A673 (cell line): ENCODE measurements around the gene SCGB3A2. TPM values are rescaled to one million over a fixed set of nuclear protein-coding genes. Genes with fewer than 3 reads are reported as not detected.

Experiments
- BruUV-seq: library from RNA; stranded (reverse); fragments of 400-500 nt; replicated peaks from 2 replicates; lab custom pipeline; 2021; lab: Mats Ljungman, UMichigan
- CTCF ChIA-PET: fragments of 300-600 bp; sonication (Branson Sonifier 250); formaldehyde crosslinking; loops from one replicate; lab custom pipeline; 2022; ENCODE audit warnings: antibody characterized with exemption; lab: Charles Lee
- POLR2A ChIA-PET: fragments of 300-600 bp; sonication (Branson Sonifier 250); formaldehyde crosslinking; loops from one replicate; lab custom pipeline; 2022; ENCODE audit warnings: antibody characterized with exemption; ENCODE audit not compliant: low non-redundant PET; lab: Charles Lee
- DNase-seq: peaks from one replicate; pipeline ENCODE4 v3.0.0-alpha.2; 2015; ENCODE audit warnings: low spot score
- H3K27ac ChIP-seq: fragments of 200-600 bp; sonication (generic); 2 replicates; pipeline ENCODE4 v1.5.1; 2016; ENCODE audit warnings: mixed run types, low read depth, mild to moderate bottlenecking, mixed read lengths, antibody characterized with exemption, low read length; ENCODE audit not compliant: poor library complexity, severe bottlenecking
- H3K27me3 ChIP-seq: fragments of 200-600 bp; sonication (generic); replicated peaks from 2 replicates; pipeline ENCODE4 v1.6.1; 2017; ENCODE audit warnings: mixed run types, low read depth, mild to moderate bottlenecking, mixed read lengths, antibody characterized with exemption, low read length; ENCODE audit not compliant: insufficient read depth, poor library complexity
- H3K36me3 ChIP-seq: fragments of 200-600 bp; sonication (generic); 2 replicates; pipeline ENCODE4 v1.6.1; 2016; ENCODE audit warnings: mixed run types, mild to moderate bottlenecking, mixed read lengths, antibody characterized with exemption, low read length; ENCODE audit not compliant: insufficient read depth, poor library complexity, severe bottlenecking
- H3K4me1 ChIP-seq: fragments of 200-600 bp; sonication (generic); 2 replicates; pipeline ENCODE4 v1.6.1; 2017; ENCODE audit warnings: mixed run types, mild to moderate bottlenecking, mixed read lengths, antibody characterized with exemption, low read length; ENCODE audit not compliant: insufficient read depth, poor library complexity, severe bottlenecking
- H3K4me3 ChIP-seq: fragments of 200-600 bp; sonication (generic); 2 replicates; pipeline ENCODE4 v1.5.1; 2016; ENCODE audit warnings: low read depth, mixed run types, mild to moderate bottlenecking, mixed read lengths, low read length; ENCODE audit not compliant: poor library complexity, severe bottlenecking
- H3K9me3 ChIP-seq: fragments of 200-600 bp; sonication (generic); 2 replicates; pipeline ENCODE4 v1.6.1; 2016; ENCODE audit warnings: mixed run types, low read depth, mild to moderate bottlenecking, mixed read lengths, antibody characterized with exemption, low read length; ENCODE audit not compliant: poor library complexity, severe bottlenecking
- CTCF ChIP-seq: fragments of 300-800, 200-600 bp; sonication (generic); conservative IDR thresholded peaks from 2 replicates; pipeline ENCODE4 v1.5.1; 2017; ENCODE audit warnings: low read depth, mild to moderate bottlenecking, antibody characterized with exemption, low read length, moderate library complexity, mixed read lengths
- EZH2 ChIP-seq: fragments of 200-600 bp; sonication (generic); IDR thresholded peaks from 2 replicates; pipeline ENCODE4 v1.6.1; 2017; ENCODE audit warnings: borderline replicate concordance, low read depth, mild to moderate bottlenecking, mixed read lengths, antibody characterized with exemption, low read length; ENCODE audit not compliant: poor library complexity, severe bottlenecking
- intact Hi-C: fragments of 100-400 bp; cut with micrococcal nuclease; formaldehyde crosslinking; loops from one replicate; pipeline ENCODE4 v1.10.0; 2022; ENCODE audit not compliant: unreplicated experiment
- total RNA-seq: library from RNA; stranded (reverse); gene quantifications from 2 replicates; pipeline ENCODE4 v1.2.3, GENCODE V29; 2021

The SCGB3A2 gene
- total RNA-seq, 1 experiment from 2014 or later = not detected

GRCh38 chr5:147858565-147858964 is 19.9 kb upstream of the SCGB3A2 start:
- intact Hi-C loops = loop anchor here (1.0 to 5.0 kb wide), 2 partner anchors 77 to 134 kb away; no protein-coding TSS in a partner anchor

GRCh38 chr5:147859962-147860640 is 18.4 kb upstream of the SCGB3A2 start:
- CTCF ChIA-PET = no interaction called here
- BruUV-seq = no TSS peak
- Histone ChIP-seq H3K36me3 (no peaks in the 10 kb centered on the region), H3K27me3 (no peaks in the 10 kb centered on the region), H3K4me1 (peaks cover 1% of the 10 kb centered on the region), H3K27ac (no peak overlapping the region), H3K4me3 (no peak overlapping the region), H3K9me3 (no peaks in the 10 kb centered on the region)
- no peak for TF ChIP-seq EZH2
- TF ChIP-seq CTCF = no peak
- no peak for DNase-seq
- intact Hi-C loops = loop anchor here (5.0 kb wide), 1 partner anchor 132 kb away; no protein-coding TSS in a partner anchor
- POLR2A ChIA-PET = no interaction called here

More at GRCh38 chr5:147858565-147858964, 19.9 kb upstream of the SCGB3A2 start:
- Histone ChIP-seq H3K36me3 (no peaks in the 10 kb centered on the region), H3K9me3 (no peaks in the 10 kb centered on the region), H3K4me3 (no peak overlapping the region), H3K27me3 (no peaks in the 10 kb centered on the region), H3K27ac (no peak overlapping the region), H3K4me1 (peaks cover 9% of the 10 kb centered on the region)
- TF ChIP-seq EZH2 (no peak), CTCF (no peak)
- CTCF ChIA-PET = no interaction called here
- DNase-seq = no peak
- BruUV-seq = no TSS peak
- POLR2A ChIA-PET = interaction anchor here (0.6 kb wide), 1 partner anchor 14 kb away, joined by 3 read pairs; no protein-coding TSS in a partner anchor

- H3K27me3 ChIP-seq = no peaks in the 10 kb centered on the region
- DNase-seq = no peak
- ChIA-PET POLR2A (no interaction called here), CTCF (no interaction called here)
- TF ChIP-seq CTCF = no peak
- TF ChIP-seq EZH2 = no peak
- no peaks in the 10 kb centered on the region for H3K36me3 ChIP-seq
- no peaks in the 10 kb centered on the region for H3K9me3 ChIP-seq
- no peaks in the 10 kb centered on the region for H3K4me1 ChIP-seq
- H3K4me3 ChIP-seq = no peak overlapping the region
- H3K27ac ChIP-seq = no peak overlapping the region
- no TSS peak for BruUV-seq
- intact Hi-C loops = no loop called here
Measured at GRCh38 chr5:147860641-147861025, 17.9 kb upstream of the SCGB3A2 start.
